HepG2 (cell line): ENCODE data around the gene ZNF90. TPM values are rescaled to one million over a fixed set of nuclear protein-coding genes. Genes with fewer than 3 reads are reported as not detected.

Experiments used
- SIX4 ChIP-seq: sonication (generic); formaldehyde crosslinking; IDR thresholded peaks from 2 replicates; pipeline ENCODE4 v1.4.0; 2020; ENCODE audit warnings: missing genetic modification reagents
- ZSCAN22 ChIP-seq: sonication (generic); formaldehyde crosslinking; IDR thresholded peaks from 2 replicates; pipeline ENCODE4 v1.4.0; 2020; ENCODE audit warnings: mild to moderate bottlenecking, missing genetic modification reagents
- polyA plus RNA-seq, 8 experiments: library from polyadenylated mRNA; depleted of rRNA in 3 of 8; stranded (reverse) in 7 of 8; unstranded in 1 of 8; fragments of >200 nt; fragmentation: Illumina TruSeq in 4 of 8; extraction: Trizol in 4 of 8; gene quantifications; 2 replicates each; pipeline versions ENCODE4 v1.2.1 to v1.2.3, GENCODE V29; 2011 to 2016; ENCODE audit warnings: low read depth in 4 of 8, missing spikeins in 1 of 8, mixed read lengths in 1 of 8; ENCODE audit not compliant: insufficient read depth in 1 of 8
- small RNA-seq, 3 experiments: library from RNA; depleted of rRNA; stranded (forward); fragments of <200 nt; gene quantifications; one replicate each; pipeline ENCODE3, GENCODE V24; 2012; ENCODE audit warnings: low read depth in 2 of 3, low replicate concordance in 1 of 3; ENCODE audit not compliant: insufficient read length in 3 of 3, insufficient read depth in 2 of 3
- total RNA-seq, 5 experiments: library from RNA; depleted of rRNA; stranded (reverse); fragments of >200 nt; fragmentation: Illumina TruSeq; extraction: Trizol; gene quantifications; 2 replicates each; pipeline ENCODE4 v1.2.3, GENCODE V29; 2016; ENCODE audit warnings: low read depth in 1 of 5
- TF ChIP-seq, protein P1 (sequence below): sonication (generic); formaldehyde crosslinking; IDR thresholded peaks from 2 replicates; pipeline ENCODE4 v1.8.0; 2022; ENCODE audit warnings: mild to moderate bottlenecking, missing genetic modification reagents, moderate library complexity

ZNF90 gene
- total and polyA plus RNA-seq, 2 of the 13 experiments (the other 11 are each of a cell fraction or from before 2014, with no cell fraction given), result 2.1 to 3.8 TPM

DNA sequence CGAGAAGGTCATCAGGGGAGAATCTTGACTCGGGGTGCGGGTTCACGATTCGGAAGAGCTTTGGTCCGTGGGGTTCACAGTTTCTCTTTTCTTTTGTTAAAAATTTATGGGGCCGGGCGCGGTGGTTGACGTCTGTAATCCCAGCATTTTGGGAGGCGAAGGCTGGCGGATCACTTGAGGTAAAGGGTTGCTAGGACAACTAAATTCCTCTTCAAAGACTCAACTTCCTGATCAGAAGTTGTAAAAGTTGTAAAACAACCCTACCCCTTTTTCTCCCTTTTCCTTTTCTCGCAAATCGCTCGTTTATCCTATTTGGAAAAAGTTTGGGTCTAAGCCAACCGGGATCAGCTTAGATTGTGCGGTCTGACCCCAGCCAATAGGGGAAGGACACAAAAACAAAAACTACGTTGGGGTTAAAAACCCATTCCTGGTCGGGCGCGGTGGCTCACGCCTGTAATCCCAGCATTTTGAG lies 89.9 kb downstream of the ZNF90 start (continued):
- TF ChIP-seq, protein P1, sequence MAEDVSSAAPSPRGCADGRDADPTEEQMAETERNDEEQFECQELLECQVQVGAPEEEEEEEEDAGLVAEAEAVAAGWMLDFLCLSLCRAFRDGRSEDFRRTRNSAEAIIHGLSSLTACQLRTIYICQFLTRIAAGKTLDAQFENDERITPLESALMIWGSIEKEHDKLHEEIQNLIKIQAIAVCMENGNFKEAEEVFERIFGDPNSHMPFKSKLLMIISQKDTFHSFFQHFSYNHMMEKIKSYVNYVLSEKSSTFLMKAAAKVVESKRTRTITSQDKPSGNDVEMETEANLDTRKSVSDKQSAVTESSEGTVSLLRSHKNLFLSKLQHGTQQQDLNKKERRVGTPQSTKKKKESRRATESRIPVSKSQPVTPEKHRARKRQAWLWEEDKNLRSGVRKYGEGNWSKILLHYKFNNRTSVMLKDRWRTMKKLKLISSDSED, result no peak
- TF ChIP-seq SIX4 (no peak), ZSCAN22 (no peak)

Small RNA genes lying within 50 kb of the gene (small RNA-seq; reads per million reads assigned to genes)
- 0 reads per million in 3 experiments for gene AC006539.3

Other genes with a start within 250 kb of the ZNF90 start
- 10.6 and 12.8 TPM in 2 replicates for gene ZNF253, start 212.1 kb upstream of the ZNF90 start, total RNA-seq (2016; rRNA removed; fragmentation: Illumina TruSeq; extraction: Trizol)
- 3.5 and 3.6 TPM in 2 replicates for gene ZNF253, start 212.1 kb upstream of the ZNF90 start, polyA plus RNA-seq (2011; rRNA removed)
- gene ZNF93, start 177.1 kb upstream of the ZNF90 start, total RNA-seq (2016; rRNA removed; fragmentation: Illumina TruSeq; extraction: Trizol), result 0.66 and 1.0 TPM in 2 replicates
- gene ZNF93, start 177.1 kb upstream of the ZNF90 start, polyA plus RNA-seq (2011; rRNA removed), result 0.25 and 0.49 TPM in 2 replicates
- 7.2 and 9.1 TPM in 2 replicates for gene ZNF682, start 38.5 kb upstream of the ZNF90 start, total RNA-seq (2016; rRNA removed; fragmentation: Illumina TruSeq; extraction: Trizol)
- 2.0 and 2.1 TPM in 2 replicates for gene ZNF682, start 38.5 kb upstream of the ZNF90 start, polyA plus RNA-seq (2011; rRNA removed)
- gene ZNF486, start 89.2 kb downstream of the ZNF90 start, total RNA-seq (2016; rRNA removed; fragmentation: Illumina TruSeq; extraction: Trizol), result 2.1 and 2.6 TPM in 2 replicates
- 0.33 and 0.70 TPM in 2 replicates for gene ZNF486, start 89.2 kb downstream of the ZNF90 start, polyA plus RNA-seq (2011; rRNA removed)